ENCODE results near the gene MIDN.

The MIDN gene

GRCh38 chr19:1269478-1270212 is 21.3 kb downstream of the MIDN start:
- Histone ChIP-seq H3K27me3 (replicated peaks; ENCODE audit: insufficient read depth, low read length) (0 out of 2 replicates have a peak, but pooled peaks cover 4% of the 10 kb centered on the region), H3K27ac (ENCODE audit: low read length) (peak overlapping the region; percentile 67), H4K20me1 (ENCODE audit: insufficient read depth, low read length) (no peaks in the 10 kb centered on the region), H3K9me2 (replicated peaks; ENCODE audit: insufficient read depth, low read length) (no peaks in the 10 kb centered on the region), H3K79me2 (ENCODE audit: low read length) (peaks cover 52% of the 10 kb centered on the region), H3K4me1 (ENCODE audit: low read length) (peaks cover 40% of the 10 kb centered on the region), H3K4me3 (ENCODE audit: low read length) (peak overlapping the region; percentile 92), H3K4me2 (ENCODE audit: low read depth, low read length) (peak overlapping the region; percentile 88), H3K36me3 (replicated peaks; ENCODE audit: insufficient read depth, low read length) (peaks cover 34% of the 10 kb centered on the region), H3K9ac (ENCODE audit: low read length) (peak overlapping the region; percentile 82), H3F3A (ENCODE audit: insufficient read depth, low read length) (peaks cover 44% of the 10 kb centered on the region), H2AFZ (ENCODE audit: low read length) (no peak overlapping the region), H3K9me3 (replicated peaks; ENCODE audit: insufficient read depth, low read length) (no peaks in the 10 kb centered on the region)
- TF ChIP-seq, protein P1, sequence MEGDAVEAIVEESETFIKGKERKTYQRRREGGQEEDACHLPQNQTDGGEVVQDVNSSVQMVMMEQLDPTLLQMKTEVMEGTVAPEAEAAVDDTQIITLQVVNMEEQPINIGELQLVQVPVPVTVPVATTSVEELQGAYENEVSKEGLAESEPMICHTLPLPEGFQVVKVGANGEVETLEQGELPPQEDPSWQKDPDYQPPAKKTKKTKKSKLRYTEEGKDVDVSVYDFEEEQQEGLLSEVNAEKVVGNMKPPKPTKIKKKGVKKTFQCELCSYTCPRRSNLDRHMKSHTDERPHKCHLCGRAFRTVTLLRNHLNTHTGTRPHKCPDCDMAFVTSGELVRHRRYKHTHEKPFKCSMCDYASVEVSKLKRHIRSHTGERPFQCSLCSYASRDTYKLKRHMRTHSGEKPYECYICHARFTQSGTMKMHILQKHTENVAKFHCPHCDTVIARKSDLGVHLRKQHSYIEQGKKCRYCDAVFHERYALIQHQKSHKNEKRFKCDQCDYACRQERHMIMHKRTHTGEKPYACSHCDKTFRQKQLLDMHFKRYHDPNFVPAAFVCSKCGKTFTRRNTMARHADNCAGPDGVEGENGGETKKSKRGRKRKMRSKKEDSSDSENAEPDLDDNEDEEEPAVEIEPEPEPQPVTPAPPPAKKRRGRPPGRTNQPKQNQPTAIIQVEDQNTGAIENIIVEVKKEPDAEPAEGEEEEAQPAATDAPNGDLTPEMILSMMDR (IDR thresholded peaks at IDR 0.05; ENCODE audit: low read length) = no peak
- TF ChIP-seq EZH2 (optimal IDR thresholded peaks at IDR 0.05; ENCODE audit: low read depth, low read length) (no peak), EZH2phosphoT487 (IDR thresholded peaks at IDR 0.05; ENCODE audit: low read length) (no peak)
- peak; percentile 90 for DNase-seq

- H3K27ac ChIP-seq (ENCODE audit: low read length) = peak overlapping the region; percentile 67; the same call in 1 of the 2 replicates
- H3K79me2 ChIP-seq (ENCODE audit: low read length) = peaks cover 55% of the 10 kb centered on the region
- peaks cover 44% of the 10 kb centered on the region for H3K4me1 ChIP-seq (ENCODE audit: low read length)
- peaks cover 37% of the 10 kb centered on the region for H3K36me3 ChIP-seq (replicated peaks; ENCODE audit: insufficient read depth, low read length)
- no peaks in the 10 kb centered on the region for H4K20me1 ChIP-seq (ENCODE audit: insufficient read depth, low read length)
- H3F3A ChIP-seq (ENCODE audit: insufficient read depth, low read length) = peaks cover 49% of the 10 kb centered on the region
- H3K9ac ChIP-seq (ENCODE audit: low read length) = peak overlapping the region; percentile 82
- TF ChIP-seq EZH2 (optimal IDR thresholded peaks at IDR 0.05; ENCODE audit: low read depth, low read length) (no peak), EZH2phosphoT487 (IDR thresholded peaks at IDR 0.05; ENCODE audit: low read length) (no peak)
- peak overlapping the region; percentile 92 for H3K4me3 ChIP-seq (ENCODE audit: low read length)
- H3K9me3 ChIP-seq (replicated peaks; ENCODE audit: insufficient read depth, low read length) = no peaks in the 10 kb centered on the region
- no peaks in the 10 kb centered on the region for H3K9me2 ChIP-seq (replicated peaks; ENCODE audit: insufficient read depth, low read length)
- peak overlapping the region; percentile 88 for H3K4me2 ChIP-seq (ENCODE audit: low read depth, low read length)
- H3K27me3 ChIP-seq (replicated peaks; ENCODE audit: insufficient read depth, low read length) = 0 out of 2 replicates have a peak, but pooled peaks cover 4% of the 10 kb centered on the region
- no peak for DNase-seq
- no peak overlapping the region for H2AFZ ChIP-seq (ENCODE audit: low read length)
Observed at GRCh38 chr19:1270213-1270853, 21.9 kb downstream of the MIDN start.

DNA sequence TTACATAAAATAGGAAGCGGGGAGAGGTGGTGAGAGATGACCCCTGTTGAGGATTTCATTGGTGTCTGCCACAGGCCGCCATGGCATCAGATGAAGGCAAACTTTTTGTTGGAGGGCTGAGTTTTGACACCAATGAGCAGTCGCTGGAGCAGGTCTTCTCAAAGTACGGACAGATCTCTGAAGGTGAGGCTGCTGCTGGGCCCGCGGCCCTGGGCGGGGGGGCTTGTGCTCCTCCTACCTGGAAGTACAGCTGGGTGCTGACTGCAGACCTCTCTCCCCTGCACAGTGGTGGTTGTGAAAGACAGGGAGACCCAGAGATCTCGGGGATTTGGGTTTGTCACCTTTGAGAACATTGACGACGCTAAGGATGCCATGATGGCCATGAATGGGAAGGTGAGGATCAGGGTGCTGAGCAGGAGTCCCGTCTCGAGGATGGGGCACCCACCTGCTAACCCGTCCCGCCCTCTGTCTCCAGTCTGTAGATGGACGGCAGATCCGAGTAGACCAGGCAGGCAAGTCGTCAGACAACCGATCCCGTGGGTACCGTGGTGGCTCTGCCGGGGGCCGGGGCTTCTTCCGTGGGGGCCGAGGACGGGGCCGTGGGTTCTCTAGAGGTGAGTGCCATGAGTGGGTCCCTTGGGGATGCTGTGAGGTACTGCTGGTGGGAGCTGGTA is 22.6 kb downstream of the MIDN start:
- H3K9me3 ChIP-seq (replicated peaks; ENCODE audit: insufficient read depth, low read length) = no peaks in the 10 kb centered on the region
- H3K9ac ChIP-seq (ENCODE audit: low read length) = no peak overlapping the region
- H3F3A ChIP-seq (ENCODE audit: insufficient read depth, low read length) = peaks cover 54% of the 10 kb centered on the region
- H3K27me3 ChIP-seq (replicated peaks; ENCODE audit: insufficient read depth, low read length) = 0 out of 2 replicates have a peak, but pooled peaks cover 4% of the 10 kb centered on the region
- DNase-seq = no peak
- H3K27ac ChIP-seq (ENCODE audit: low read length) = no peak overlapping the region
- peak overlapping the region; percentile 88; the same call in 1 of the 2 replicates for H3K4me2 ChIP-seq (ENCODE audit: low read depth, low read length)
- no peak overlapping the region for H2AFZ ChIP-seq (ENCODE audit: low read length)
- TF ChIP-seq, protein P1 (IDR thresholded peaks at IDR 0.05; ENCODE audit: low read length) = no peak
- TF ChIP-seq EZH2phosphoT487 (IDR thresholded peaks at IDR 0.05; ENCODE audit: low read length) (no peak), EZH2 (optimal IDR thresholded peaks at IDR 0.05; ENCODE audit: low read depth, low read length) (no peak)
- H3K4me3 ChIP-seq (ENCODE audit: low read length) = no peak overlapping the region
- H3K36me3 ChIP-seq (replicated peaks; ENCODE audit: insufficient read depth, low read length) = peaks cover 37% of the 10 kb centered on the region
- no peaks in the 10 kb centered on the region for H3K9me2 ChIP-seq (replicated peaks; ENCODE audit: insufficient read depth, low read length)
- H3K4me1 ChIP-seq (ENCODE audit: low read length) = peaks cover 41% of the 10 kb centered on the region
- peaks cover 57% of the 10 kb centered on the region for H3K79me2 ChIP-seq (ENCODE audit: low read length)
- no peaks in the 10 kb centered on the region for H4K20me1 ChIP-seq (ENCODE audit: insufficient read depth, low read length)

Measured in MM.1S (cell line).